ENCODE data around the gene UNC80. TPM values are rescaled to one million over a fixed set of nuclear protein-coding genes. Genes with fewer than 3 reads are reported as not detected.
A peak's percentile ranks its signal among the peaks of the same experiment; 100 is the strongest.

UNC80 gene
- total RNA-seq, 1 experiment from 2014 or later, result 0.48 TPM

- Mint-ChIP-seq H3K9me3 (peaks cover 25% of the 10 kb centered on the region), H3K36me3 (peaks cover 7% of the 10 kb centered on the region; the same call in 1 of the 2 replicates), H3K4me1 (peaks cover 4% of the 10 kb centered on the region), H3K27ac (no peak overlapping the region), H3K4me3 (no peak overlapping the region), H3K27me3 (ENCODE audit: low read depth) (peaks cover 13% of the 10 kb centered on the region)
- DNase-seq (ENCODE audit: low spot score) (peak; percentile 34), ATAC-seq (peak; percentile 85)
- 0 out of 2 replicates have a peak, but pooled peaks have one; percentile 64 for TF ChIP-seq NR3C1 (CRISPR knock-in tag; conservative IDR thresholded peaks at IDR 0.05; ENCODE audit: low read depth)
- TF ChIP-seq ZBTB21 (CRISPR knock-in tag; IDR thresholded peaks at IDR 0.05; ENCODE audit: borderline replicate concordance), result 0 out of 2 replicates have a peak, but pooled peaks have one; percentile 16
- TF ChIP-seq ZNF423 (CRISPR knock-in tag; IDR thresholded peaks at IDR 0.05), result peak; percentile 99
- no peak for TF ChIP-seq ATF1 (CRISPR knock-in tag; IDR thresholded peaks at IDR 0.05)
- ChIA-PET CTCF (no interaction called here), POLR2A (no interaction called here)
These were observed 93.2 kb downstream of the UNC80 start for GRCh38 chr2:209864716-209865295.

GRCh38 chr2:209868271-209868994 lies 96.8 kb downstream of the UNC80 start:
- POLR2A ChIA-PET, result interaction anchor here (0.6 kb wide), 1 partner anchor 24 kb away, joined by 4 read pairs; no protein-coding TSS in a partner anchor
- Mint-ChIP-seq H3K27ac (no peak overlapping the region), H3K4me1 (peaks cover 17% of the 10 kb centered on the region), H3K27me3 (ENCODE audit: low read depth) (peaks cover 13% of the 10 kb centered on the region), H3K9me3 (peaks cover 21% of the 10 kb centered on the region), H3K4me3 (no peak overlapping the region), H3K36me3 (peaks cover 7% of the 10 kb centered on the region; the same call in 1 of the 2 replicates)
- DNase-seq (ENCODE audit: low spot score), result no peak
- TF ChIP-seq FOXJ3 (CRISPR knock-in tag; IDR thresholded peaks at IDR 0.05; ENCODE audit: borderline replicate concordance) (no peak), SOX15 (CRISPR knock-in tag; IDR thresholded peaks at IDR 0.05) (no peak), ETV6 (CRISPR knock-in tag; IDR thresholded peaks at IDR 0.05) (no peak), CDX4 (CRISPR knock-in tag; IDR thresholded peaks at IDR 0.05; ENCODE audit: borderline replicate concordance) (no peak), SMAD3 (CRISPR knock-in tag; IDR thresholded peaks at IDR 0.05; ENCODE audit: borderline replicate concordance) (no peak), NR3C1 (CRISPR knock-in tag; conservative IDR thresholded peaks at IDR 0.05; ENCODE audit: low read depth) (no peak), FOXP1 (CRISPR knock-in tag; IDR thresholded peaks at IDR 0.05; ENCODE audit: borderline replicate concordance) (no peak), ZNF396 (CRISPR knock-in tag; IDR thresholded peaks at IDR 0.05; ENCODE audit: borderline replicate concordance) (no peak)
- ATAC-seq, result no peak
- CTCF ChIA-PET, result no interaction called here

- Mint-ChIP-seq H3K27ac (no peak overlapping the region), H3K36me3 (peaks cover 7% of the 10 kb centered on the region; the same call in 1 of the 2 replicates), H3K4me3 (no peak overlapping the region), H3K4me1 (peaks cover 19% of the 10 kb centered on the region), H3K9me3 (peaks cover 14% of the 10 kb centered on the region), H3K27me3 (ENCODE audit: low read depth) (peaks cover 6% of the 10 kb centered on the region)
- ATAC-seq (no peak), DNase-seq (ENCODE audit: low spot score) (no peak)
- ChIA-PET POLR2A (no interaction called here), CTCF (no interaction called here)
- TF ChIP-seq SP1 (CRISPR knock-in tag; conservative IDR thresholded peaks at IDR 0.05) (no peak), EMX1 (CRISPR knock-in tag; IDR thresholded peaks at IDR 0.05) (no peak), MXD4 (CRISPR knock-in tag; IDR thresholded peaks at IDR 0.05; ENCODE audit: borderline replicate concordance) (no peak), PREB (CRISPR knock-in tag; IDR thresholded peaks at IDR 0.05; ENCODE audit: borderline replicate concordance) (no peak), KAT7 (CRISPR knock-in tag; IDR thresholded peaks at IDR 0.05; ENCODE audit: borderline replicate concordance) (no peak), SOX15 (CRISPR knock-in tag; IDR thresholded peaks at IDR 0.05) (no peak), CBFB (CRISPR knock-in tag; IDR thresholded peaks at IDR 0.05; ENCODE audit: low read depth) (no peak), ZNF232 (CRISPR knock-in tag; IDR thresholded peaks at IDR 0.05) (no peak), ZNF219 (CRISPR knock-in tag; IDR thresholded peaks at IDR 0.05; ENCODE audit: borderline replicate concordance) (no peak), USF1 (CRISPR knock-in tag; IDR thresholded peaks at IDR 0.05) (no peak), ESRRA (CRISPR knock-in tag; IDR thresholded peaks at IDR 0.05; ENCODE audit: borderline replicate concordance) (no peak), GRHL2 (CRISPR knock-in tag; IDR thresholded peaks at IDR 0.05; ENCODE audit: insufficient replicate concordance, severe bottlenecking) (no peak), NR3C1 (CRISPR knock-in tag; conservative IDR thresholded peaks at IDR 0.05; ENCODE audit: low read depth) (no peak), E2F5 (CRISPR knock-in tag; IDR thresholded peaks at IDR 0.05) (no peak)
- TF ChIP-seq, protein P1, sequence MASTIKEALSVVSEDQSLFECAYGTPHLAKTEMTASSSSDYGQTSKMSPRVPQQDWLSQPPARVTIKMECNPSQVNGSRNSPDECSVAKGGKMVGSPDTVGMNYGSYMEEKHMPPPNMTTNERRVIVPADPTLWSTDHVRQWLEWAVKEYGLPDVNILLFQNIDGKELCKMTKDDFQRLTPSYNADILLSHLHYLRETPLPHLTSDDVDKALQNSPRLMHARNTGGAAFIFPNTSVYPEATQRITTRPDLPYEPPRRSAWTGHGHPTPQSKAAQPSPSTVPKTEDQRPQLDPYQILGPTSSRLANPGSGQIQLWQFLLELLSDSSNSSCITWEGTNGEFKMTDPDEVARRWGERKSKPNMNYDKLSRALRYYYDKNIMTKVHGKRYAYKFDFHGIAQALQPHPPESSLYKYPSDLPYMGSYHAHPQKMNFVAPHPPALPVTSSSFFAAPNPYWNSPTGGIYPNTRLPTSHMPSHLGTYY (CRISPR knock-in tag; IDR thresholded peaks at IDR 0.05), result no peak
These were observed 98.4 kb downstream of the UNC80 start for GRCh38 chr2:209870067-209870466.

Data from WTC11 (cell line).